Endodermal cell (in vitro differentiated cells): ENCODE results near the gene LEKR1. TPM values are rescaled to one million over a fixed set of nuclear protein-coding genes. Genes with fewer than 3 reads are reported as not detected.

Experiments
- DNase-seq: peaks from one replicate; pipeline ENCODE4 v3.0.0-alpha.2; 2017
- H3K27ac ChIP-seq: 2 replicates; pipeline ENCODE4 v1.5.1; 2013; ENCODE audit warnings: mild to moderate bottlenecking, low read depth, low read length, moderate library complexity
- H3K27me3 ChIP-seq: 2 replicates; pipeline ENCODE4 v1.6.1; 2013; ENCODE audit warnings: mild to moderate bottlenecking, low read length, moderate library complexity; ENCODE audit not compliant: insufficient read depth, control insufficient read depth, poor library complexity, severe bottlenecking
- H3K36me3 ChIP-seq: 2 replicates; pipeline ENCODE4 v1.7.0; 2013; ENCODE audit warnings: mild to moderate bottlenecking, low read length, moderate library complexity; ENCODE audit not compliant: control insufficient read depth, insufficient read depth
- H3K4me1 ChIP-seq: one replicate; pipeline ENCODE4 v1.7.0; 2013; ENCODE audit warnings: low read length; ENCODE audit not compliant: control insufficient read depth, insufficient read depth
- H3K4me3 ChIP-seq: 2 replicates; pipeline ENCODE4 v1.5.1; 2013; ENCODE audit warnings: mild to moderate bottlenecking, low read length, moderate library complexity
- H3K9ac ChIP-seq: 2 replicates; pipeline ENCODE4 v1.6.1; 2013; ENCODE audit warnings: mild to moderate bottlenecking, low read length, moderate library complexity; ENCODE audit not compliant: poor library complexity, severe bottlenecking; ENCODE audit errors: extremely low read depth
- H3K9me3 ChIP-seq: 2 replicates; pipeline ENCODE4 v1.6.1; 2013; ENCODE audit warnings: mild to moderate bottlenecking, low read length, moderate library complexity; ENCODE audit not compliant: control insufficient read depth
- H3K27ac Mint-ChIP-seq: 2 replicates; pipeline ENCODE4 v1.8.0; 2020; ENCODE audit warnings: mixed read lengths
- H3K27me3 Mint-ChIP-seq: 2 replicates; pipeline ENCODE4 v1.8.0; 2021; ENCODE audit warnings: mild to moderate bottlenecking, mixed read lengths; ENCODE audit not compliant: insufficient read depth
- H3K36me3 Mint-ChIP-seq: 2 replicates; pipeline ENCODE4 v1.8.0; 2020; ENCODE audit warnings: low read depth, mixed read lengths
- H3K4me1 Mint-ChIP-seq: 2 replicates; pipeline ENCODE4 v1.8.0; 2020; ENCODE audit warnings: mixed read lengths
- H3K4me3 Mint-ChIP-seq: 2 replicates; pipeline ENCODE4 v1.8.0; 2020; ENCODE audit warnings: mild to moderate bottlenecking, moderate library complexity, mixed read lengths
- H3K9me3 Mint-ChIP-seq: 2 replicates; pipeline ENCODE4 v1.8.0; 2020; ENCODE audit warnings: mild to moderate bottlenecking, mixed read lengths
- CTCF ChIP-seq: fragments of 200-600 bp; sonication (generic); conservative IDR thresholded peaks from 2 replicates; pipeline ENCODE4 v1.5.0; 2021; ENCODE audit warnings: antibody characterized with exemption, mild to moderate bottlenecking
- WGBS, 2 experiments: methylation state at CpG; one replicate each; pipeline versions ENCODE4 v1.1.5 to v1.1.7; 2013; ENCODE audit warnings: missing lambda C conversion rate in 2 of 2, mixed read lengths in 1 of 2; ENCODE audit not compliant: insufficient coverage in 1 of 2, insufficient read length in 1 of 2; 5-methylcytosine and 5-hydroxymethylcytosine counted together
- total RNA-seq, 2 donors: library from RNA; stranded (reverse); fragmentation: NEBNext Ultra II Directional in 1 of 2; extraction: Animal tissue kit (Norgen Biotek cat#: 25700) in 1 of 2; gene quantifications; 2 replicates in 1 of 2; 3 replicates in 1 of 2; pipeline ENCODE4 v1.2.1, GENCODE V29; 2021

The LEKR1 gene
- total RNA-seq, 2 donors from 2014 or later, result 1.0 to 1.2 TPM

GRCh38 chr3:157093096-157093495 lies 266.9 kb downstream of the LEKR1 start:
- H3K4me1 ChIP-seq, result peaks cover 3% of the 10 kb centered on the region
- no peak overlapping the region for H3K9ac ChIP-seq
- no peak overlapping the region for H3K27ac ChIP-seq
- H3K4me3 ChIP-seq, result no peak overlapping the region
- no peak for DNase-seq
- H3K27me3 Mint-ChIP-seq, result peaks cover 5% of the 10 kb centered on the region
- H3K36me3 ChIP-seq, result no peaks in the 10 kb centered on the region
- H3K9me3 Mint-ChIP-seq, result no peaks in the 10 kb centered on the region
- H3K9me3 ChIP-seq, result no peaks in the 10 kb centered on the region
- WGBS, 2 experiments, result 79% methylated on average over 1 of the region's 1 CpG; no CpG with 5 or more reads in 1 of the 2 experiments
- TF ChIP-seq CTCF, result no peak
- H3K4me1 Mint-ChIP-seq, result peaks cover 27% of the 10 kb centered on the region
- no peaks in the 10 kb centered on the region for H3K36me3 Mint-ChIP-seq
- no peak overlapping the region for H3K27ac Mint-ChIP-seq
- no peak overlapping the region for H3K4me3 Mint-ChIP-seq
- H3K27me3 ChIP-seq, result no peaks in the 10 kb centered on the region

- peaks cover 5% of the 10 kb centered on the region for H3K27me3 Mint-ChIP-seq
- Histone ChIP-seq H3K27ac (no peak overlapping the region), H3K36me3 (no peaks in the 10 kb centered on the region), H3K4me3 (no peak overlapping the region), H3K4me1 (peaks cover 3% of the 10 kb centered on the region), H3K27me3 (no peaks in the 10 kb centered on the region), H3K9me3 (no peaks in the 10 kb centered on the region), H3K9ac (no peak overlapping the region)
- H3K27ac Mint-ChIP-seq, result no peak overlapping the region
- no peak overlapping the region for H3K4me3 Mint-ChIP-seq
- H3K4me1 Mint-ChIP-seq, result peaks cover 21% of the 10 kb centered on the region
- WGBS, 2 experiments, result 92 to 100% methylated on average over 1 to 2 of the region's 2 CpGs
- TF ChIP-seq CTCF, result no peak
- no peaks in the 10 kb centered on the region for H3K9me3 Mint-ChIP-seq
- DNase-seq, result no peak
- H3K36me3 Mint-ChIP-seq, result no peaks in the 10 kb centered on the region
These were observed 268.1 kb downstream of the LEKR1 start for GRCh38 chr3:157094301-157094700.

GRCh38 chr3:157094751-157095480 lies 268.8 kb downstream of the LEKR1 start:
- Histone ChIP-seq H3K9ac (no peak overlapping the region), H3K4me1 (no peaks in the 10 kb centered on the region), H3K36me3 (no peaks in the 10 kb centered on the region), H3K9me3 (no peaks in the 10 kb centered on the region), H3K4me3 (no peak overlapping the region), H3K27me3 (no peaks in the 10 kb centered on the region), H3K27ac (no peak overlapping the region)
- TF ChIP-seq CTCF, result no peak
- Mint-ChIP-seq H3K36me3 (no peaks in the 10 kb centered on the region), H3K27ac (no peak overlapping the region), H3K4me1 (peaks cover 14% of the 10 kb centered on the region), H3K9me3 (no peaks in the 10 kb centered on the region), H3K27me3 (peaks cover 5% of the 10 kb centered on the region), H3K4me3 (no peak overlapping the region)
- no peak for DNase-seq
- 83 to 92% methylated on average over 3 to 5 of the region's 5 CpGs for WGBS, 2 experiments

Other genes starting within 250 kb of the LEKR1 start
- gene TIPARP, start 151.8 kb upstream of the LEKR1 start, total RNA-seq, result 10 to 100 TPM; 27.1 to 34.3 TPM